Panc1 (cell line): ENCODE measurements around the gene MAST3. TPM values are rescaled to one million over a fixed set of nuclear protein-coding genes. Genes with fewer than 3 reads are reported as not detected.

Experiments used
- ATAC-seq: fragments of 200-7000 bp; cut with Tn5 transposase; 2 replicates; pipeline ENCODE4 v1.9.1; 2020; ENCODE audit warnings: mild to moderate bottlenecking, moderate library complexity
- BruUV-seq: library from RNA; stranded (reverse); fragments of 400-500 nt; replicated peaks from 2 replicates; lab custom pipeline; 2021; lab: Mats Ljungman, UMichigan
- CTCF ChIA-PET: fragments of 300-600 bp; sonication (Branson Sonifier 250); formaldehyde crosslinking; loops from one replicate; lab custom pipeline; 2022; ENCODE audit warnings: antibody characterized with exemption; lab: Charles Lee
- POLR2A ChIA-PET: fragments of 300-600 bp; sonication (Branson Sonifier 250); formaldehyde crosslinking; loops from one replicate; lab custom pipeline; 2022; ENCODE audit warnings: antibody characterized with exemption; lab: Charles Lee
- DNase-seq: peaks from one replicate; pipeline ENCODE4 v3.0.0-alpha.2; 2010; ENCODE audit warnings: low read depth, low spot score
- H3K27ac ChIP-seq: 2 replicates; pipeline ENCODE4 v1.5.1; 2011; ENCODE audit warnings: mild to moderate bottlenecking, low read length, inconsistent platforms
- H3K27me3 ChIP-seq: fragments of 200-500 bp; sonication (Bioruptor generic); 2 replicates; pipeline ENCODE4 v1.6.0; 2014; ENCODE audit warnings: low read length, inconsistent platforms; ENCODE audit not compliant: control insufficient read depth, insufficient read depth
- H3K36me3 ChIP-seq: fragments of 200-500 bp; sonication (Bioruptor generic); 2 replicates; pipeline ENCODE4 v1.5.1; 2014; ENCODE audit warnings: inconsistent platforms, mild to moderate bottlenecking, low read length, moderate library complexity; ENCODE audit not compliant: control insufficient read depth, insufficient read depth
- H3K4me1 ChIP-seq: 2 replicates; pipeline ENCODE4 v1.5.1; 2011; ENCODE audit warnings: inconsistent platforms, mild to moderate bottlenecking, low read length, moderate library complexity; ENCODE audit not compliant: control insufficient read depth, insufficient read depth
- H3K4me3 ChIP-seq, 2 experiments: 2 replicates each; pipeline ENCODE4 v1.5.1; 2011 to 2012; ENCODE audit warnings: low read depth in 2 of 2, low read length in 2 of 2, mild to moderate bottlenecking in 2 of 2, inconsistent platforms in 1 of 2, moderate library complexity in 1 of 2
- H3K9me3 ChIP-seq: fragments of 200-500 bp; sonication (Bioruptor generic); 2 replicates; pipeline ENCODE4 v1.5.1; 2014; ENCODE audit warnings: low read depth, mild to moderate bottlenecking, inconsistent platforms, low read length, moderate library complexity; ENCODE audit not compliant: control insufficient read depth, insufficient read depth
- POLR2AphosphoS5 ChIP-seq: IDR thresholded peaks from 2 replicates; pipeline ENCODE4 v1.6.1; 2012; ENCODE audit warnings: mild to moderate bottlenecking, low read depth, low read length, moderate library complexity
- SIN3A ChIP-seq: IDR thresholded peaks from 2 replicates; pipeline ENCODE4 v1.6.1; 2012; ENCODE audit warnings: low read depth, mild to moderate bottlenecking, low read length, moderate library complexity, borderline replicate concordance; ENCODE audit not compliant: insufficient read depth
- TCF7L2 ChIP-seq: IDR thresholded peaks from 2 replicates; pipeline ENCODE4 v1.6.1; 2011; ENCODE audit warnings: mild to moderate bottlenecking, low read depth, low read length, inconsistent platforms
- in situ Hi-C: cut with HindIII; loops from 2 replicates; pipeline ENCODE4 v1.10.0; 2016; ENCODE audit warnings: low sequenced_read_pairs, low pct_unique_long_range_greater_than_20kb
- intact Hi-C: fragments of 100-400 bp; cut with micrococcal nuclease; formaldehyde crosslinking; loops from one replicate; pipeline ENCODE4 v1.10.0; 2022; ENCODE audit not compliant: unreplicated experiment
- total RNA-seq: library from RNA; stranded (reverse); gene quantifications from one replicate; pipeline ENCODE4 v1.2.1, GENCODE V29; 2021; ENCODE audit not compliant: unreplicated experiment
- TF ChIP-seq, protein P1 (sequence below), 2 experiments: IDR thresholded peaks; 2 replicates each; pipeline ENCODE4 v1.6.1; 2011 to 2012; ENCODE audit warnings: low read depth in 2 of 2, control low read depth in 1 of 2, low read length in 1 of 2, mild to moderate bottlenecking in 1 of 2, moderate library complexity in 1 of 2; ENCODE audit not compliant: insufficient read depth in 1 of 2
- TF ChIP-seq, protein P2 (sequence below): fragments of 450-650 bp; IDR thresholded peaks from 2 replicates; pipeline ENCODE4 v1.5.1; 2017; ENCODE audit warnings: mild to moderate bottlenecking

MAST3 gene
- total RNA-seq, 1 experiment from 2014 or later = 13.1 TPM

DNA sequence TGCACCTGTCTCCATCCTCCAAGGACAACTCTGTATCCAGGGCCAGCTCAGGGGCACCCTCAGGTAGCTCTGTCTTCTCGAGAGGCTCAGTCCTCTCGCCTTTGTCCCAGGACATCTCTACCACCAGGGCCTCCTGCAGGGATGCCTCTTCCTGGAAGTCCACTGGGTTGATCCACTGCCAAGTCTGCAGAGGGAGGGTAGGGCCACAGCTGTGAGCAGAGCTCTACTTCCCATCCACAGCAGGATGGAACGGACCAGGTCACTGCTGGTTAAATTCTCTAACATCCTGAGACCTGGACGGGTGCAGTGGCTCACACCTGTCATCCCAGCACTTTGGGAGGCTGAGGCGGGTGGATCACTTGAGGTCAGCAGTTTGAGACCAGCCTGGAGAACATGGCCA lies 37.7 kb upstream of the MAST3 start:
- in situ Hi-C loops (no loop called here), intact Hi-C loops (no loop called here)
- no peaks in the 10 kb centered on the region for H3K9me3 ChIP-seq
- ChIA-PET POLR2A (no interaction called here), CTCF (interaction anchor here (0.5 kb wide), 1 partner anchor 52 kb away, joined by 4 read pairs; the partner anchor contains the start of gene ARRDC2)
- ATAC-seq (no peak), DNase-seq (no peak)
- no peaks in the 10 kb centered on the region for H3K36me3 ChIP-seq
- H3K27me3 ChIP-seq = no peaks in the 10 kb centered on the region
- H3K4me3 ChIP-seq = no peak overlapping the region
- H3K4me1 ChIP-seq = no peaks in the 10 kb centered on the region
- TF ChIP-seq POLR2AphosphoS5 (no peak), SIN3A (no peak), TCF7L2 (no peak)
- TF ChIP-seq, protein P1, sequence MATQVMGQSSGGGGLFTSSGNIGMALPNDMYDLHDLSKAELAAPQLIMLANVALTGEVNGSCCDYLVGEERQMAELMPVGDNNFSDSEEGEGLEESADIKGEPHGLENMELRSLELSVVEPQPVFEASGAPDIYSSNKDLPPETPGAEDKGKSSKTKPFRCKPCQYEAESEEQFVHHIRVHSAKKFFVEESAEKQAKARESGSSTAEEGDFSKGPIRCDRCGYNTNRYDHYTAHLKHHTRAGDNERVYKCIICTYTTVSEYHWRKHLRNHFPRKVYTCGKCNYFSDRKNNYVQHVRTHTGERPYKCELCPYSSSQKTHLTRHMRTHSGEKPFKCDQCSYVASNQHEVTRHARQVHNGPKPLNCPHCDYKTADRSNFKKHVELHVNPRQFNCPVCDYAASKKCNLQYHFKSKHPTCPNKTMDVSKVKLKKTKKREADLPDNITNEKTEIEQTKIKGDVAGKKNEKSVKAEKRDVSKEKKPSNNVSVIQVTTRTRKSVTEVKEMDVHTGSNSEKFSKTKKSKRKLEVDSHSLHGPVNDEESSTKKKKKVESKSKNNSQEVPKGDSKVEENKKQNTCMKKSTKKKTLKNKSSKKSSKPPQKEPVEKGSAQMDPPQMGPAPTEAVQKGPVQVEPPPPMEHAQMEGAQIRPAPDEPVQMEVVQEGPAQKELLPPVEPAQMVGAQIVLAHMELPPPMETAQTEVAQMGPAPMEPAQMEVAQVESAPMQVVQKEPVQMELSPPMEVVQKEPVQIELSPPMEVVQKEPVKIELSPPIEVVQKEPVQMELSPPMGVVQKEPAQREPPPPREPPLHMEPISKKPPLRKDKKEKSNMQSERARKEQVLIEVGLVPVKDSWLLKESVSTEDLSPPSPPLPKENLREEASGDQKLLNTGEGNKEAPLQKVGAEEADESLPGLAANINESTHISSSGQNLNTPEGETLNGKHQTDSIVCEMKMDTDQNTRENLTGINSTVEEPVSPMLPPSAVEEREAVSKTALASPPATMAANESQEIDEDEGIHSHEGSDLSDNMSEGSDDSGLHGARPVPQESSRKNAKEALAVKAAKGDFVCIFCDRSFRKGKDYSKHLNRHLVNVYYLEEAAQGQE (IDR thresholded peaks at IDR 0.05; ENCODE audit: insufficient read depth in 1 of 2, low read depth in 2 of 2, low read length in 1 of 2) = no peak
- TF ChIP-seq, protein P2, sequence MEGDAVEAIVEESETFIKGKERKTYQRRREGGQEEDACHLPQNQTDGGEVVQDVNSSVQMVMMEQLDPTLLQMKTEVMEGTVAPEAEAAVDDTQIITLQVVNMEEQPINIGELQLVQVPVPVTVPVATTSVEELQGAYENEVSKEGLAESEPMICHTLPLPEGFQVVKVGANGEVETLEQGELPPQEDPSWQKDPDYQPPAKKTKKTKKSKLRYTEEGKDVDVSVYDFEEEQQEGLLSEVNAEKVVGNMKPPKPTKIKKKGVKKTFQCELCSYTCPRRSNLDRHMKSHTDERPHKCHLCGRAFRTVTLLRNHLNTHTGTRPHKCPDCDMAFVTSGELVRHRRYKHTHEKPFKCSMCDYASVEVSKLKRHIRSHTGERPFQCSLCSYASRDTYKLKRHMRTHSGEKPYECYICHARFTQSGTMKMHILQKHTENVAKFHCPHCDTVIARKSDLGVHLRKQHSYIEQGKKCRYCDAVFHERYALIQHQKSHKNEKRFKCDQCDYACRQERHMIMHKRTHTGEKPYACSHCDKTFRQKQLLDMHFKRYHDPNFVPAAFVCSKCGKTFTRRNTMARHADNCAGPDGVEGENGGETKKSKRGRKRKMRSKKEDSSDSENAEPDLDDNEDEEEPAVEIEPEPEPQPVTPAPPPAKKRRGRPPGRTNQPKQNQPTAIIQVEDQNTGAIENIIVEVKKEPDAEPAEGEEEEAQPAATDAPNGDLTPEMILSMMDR = no peak
- no TSS peak for BruUV-seq
- H3K27ac ChIP-seq = no peak overlapping the region

DNA sequence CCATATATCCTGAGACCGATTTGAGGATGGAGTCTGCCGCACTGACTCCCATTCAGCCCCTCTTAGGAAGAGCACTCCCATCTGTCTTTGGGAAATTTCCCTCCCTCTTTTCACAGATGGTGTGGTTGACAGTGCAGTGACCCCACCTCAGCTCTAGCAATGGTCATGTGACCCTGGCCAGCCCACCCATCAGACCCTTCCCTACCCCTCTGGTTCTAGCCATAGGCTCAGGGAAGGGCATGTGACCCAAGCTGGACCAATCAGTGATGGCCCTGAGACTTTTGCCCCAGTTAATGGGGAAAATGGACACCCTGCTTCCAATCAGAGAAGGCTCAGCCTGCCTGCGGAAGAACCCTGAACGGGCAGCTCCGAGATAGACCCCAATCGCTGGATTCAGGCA lies 37.1 kb upstream of the MAST3 start:
- no peaks in the 10 kb centered on the region for H3K9me3 ChIP-seq
- H3K4me1 ChIP-seq = no peaks in the 10 kb centered on the region
- no peaks in the 10 kb centered on the region for H3K36me3 ChIP-seq
- no peak overlapping the region for H3K4me3 ChIP-seq
- ChIA-PET CTCF (no interaction called here), POLR2A (no interaction called here)
- in situ Hi-C loops = no loop called here
- H3K27me3 ChIP-seq = no peaks in the 10 kb centered on the region
- TF ChIP-seq SIN3A = no peak
- TF ChIP-seq TCF7L2 = no peak
- TF ChIP-seq, protein P1 (IDR thresholded peaks at IDR 0.05; ENCODE audit: insufficient read depth in 1 of 2, low read depth in 2 of 2, low read length in 1 of 2) = no peak
- no peak for TF ChIP-seq POLR2AphosphoS5
- TF ChIP-seq, protein P2 = no peak
- no peak for DNase-seq
- BruUV-seq = no TSS peak
- H3K27ac ChIP-seq = no peak overlapping the region
- intact Hi-C loops = no loop called here
- no peak for ATAC-seq
